ENCODE data around the gene PSMC5. TPM values are rescaled to one million over a fixed set of nuclear protein-coding genes. Genes with fewer than 3 reads are reported as not detected.

Gene PSMC5
- total and polyA plus RNA-seq, 9 of the 15 experiments (the other 6 are each of a cell fraction or from before 2014, with no cell fraction given): 89.2 to 393 (median 161) TPM

DNA sequence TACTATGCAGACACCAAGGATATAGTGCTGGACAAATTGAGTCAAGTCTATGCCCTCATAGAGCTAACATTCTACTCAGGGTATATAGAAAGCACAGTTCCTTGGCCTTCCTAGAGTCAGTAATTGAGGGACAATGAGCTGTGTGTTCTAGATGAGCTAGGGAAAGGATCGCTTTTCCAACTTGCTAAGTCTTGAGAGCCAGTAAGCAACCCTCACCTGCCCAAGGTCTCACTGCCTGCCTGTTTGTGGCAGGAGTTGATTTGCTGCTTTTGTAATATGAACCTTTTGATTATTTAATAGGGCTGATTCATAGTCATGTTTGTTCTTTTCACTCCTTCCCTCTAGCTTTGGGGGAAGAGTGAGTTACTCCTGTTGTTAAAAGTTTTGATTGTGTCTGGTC is 46.7 kb upstream of the PSMC5 start:
- Histone ChIP-seq H2AFZ (ENCODE audit: low read depth, low read length) (no peak overlapping the region), H3K4me3 (no peak overlapping the region), H3K27me3 (ENCODE audit: control insufficient read depth in 2 of 2, insufficient read depth in 2 of 2, low read length in 2 of 2) (no peaks in the 10 kb centered on the region), H3K9me1 (ENCODE audit: control insufficient read depth, insufficient read depth, low read length) (no peaks in the 10 kb centered on the region), H3K4me1 (replicated peaks in 1 of 2; ENCODE audit: control insufficient read depth in 2 of 2, insufficient read depth in 2 of 2, low read length in 2 of 2) (peaks cover 0 to 9% of the 10 kb centered on the region in 2 experiments; a peak in 2 of 5 replicates), H3K36me3 (ENCODE audit: control insufficient read depth, insufficient read depth, low read length) (peaks cover 86% of the 10 kb centered on the region), H3K4me2 (ENCODE audit: insufficient read depth, low read length) (no peak overlapping the region), H3K27ac (ENCODE audit: extremely low read depth, low read depth, low read length) (no peak overlapping the region), H4K20me1 (replicated peaks; ENCODE audit: control insufficient read depth, insufficient read depth, low read length) (peaks cover 23% of the 10 kb centered on the region), H3K9ac (ENCODE audit: insufficient read depth in 1 of 2, low read depth in 2 of 2, low read length in 2 of 2) (peak overlapping the region in 1 of 2 experiments; percentile 62; a peak in 1 of 4 replicates), H3K79me2 (ENCODE audit: control insufficient read depth, insufficient read depth, low read length) (peaks cover 96% of the 10 kb centered on the region), H3K9me3 (replicated peaks; ENCODE audit: control insufficient read depth, insufficient read depth, low read depth, low read length) (no peaks in the 10 kb centered on the region)
- TF ChIP-seq, protein P1, sequence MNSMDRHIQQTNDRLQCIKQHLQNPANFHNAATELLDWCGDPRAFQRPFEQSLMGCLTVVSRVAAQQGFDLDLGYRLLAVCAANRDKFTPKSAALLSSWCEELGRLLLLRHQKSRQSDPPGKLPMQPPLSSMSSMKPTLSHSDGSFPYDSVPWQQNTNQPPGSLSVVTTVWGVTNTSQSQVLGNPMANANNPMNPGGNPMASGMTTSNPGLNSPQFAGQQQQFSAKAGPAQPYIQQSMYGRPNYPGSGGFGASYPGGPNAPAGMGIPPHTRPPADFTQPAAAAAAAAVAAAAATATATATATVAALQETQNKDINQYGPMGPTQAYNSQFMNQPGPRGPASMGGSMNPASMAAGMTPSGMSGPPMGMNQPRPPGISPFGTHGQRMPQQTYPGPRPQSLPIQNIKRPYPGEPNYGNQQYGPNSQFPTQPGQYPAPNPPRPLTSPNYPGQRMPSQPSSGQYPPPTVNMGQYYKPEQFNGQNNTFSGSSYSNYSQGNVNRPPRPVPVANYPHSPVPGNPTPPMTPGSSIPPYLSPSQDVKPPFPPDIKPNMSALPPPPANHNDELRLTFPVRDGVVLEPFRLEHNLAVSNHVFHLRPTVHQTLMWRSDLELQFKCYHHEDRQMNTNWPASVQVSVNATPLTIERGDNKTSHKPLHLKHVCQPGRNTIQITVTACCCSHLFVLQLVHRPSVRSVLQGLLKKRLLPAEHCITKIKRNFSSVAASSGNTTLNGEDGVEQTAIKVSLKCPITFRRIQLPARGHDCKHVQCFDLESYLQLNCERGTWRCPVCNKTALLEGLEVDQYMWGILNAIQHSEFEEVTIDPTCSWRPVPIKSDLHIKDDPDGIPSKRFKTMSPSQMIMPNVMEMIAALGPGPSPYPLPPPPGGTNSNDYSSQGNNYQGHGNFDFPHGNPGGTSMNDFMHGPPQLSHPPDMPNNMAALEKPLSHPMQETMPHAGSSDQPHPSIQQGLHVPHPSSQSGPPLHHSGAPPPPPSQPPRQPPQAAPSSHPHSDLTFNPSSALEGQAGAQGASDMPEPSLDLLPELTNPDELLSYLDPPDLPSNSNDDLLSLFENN (IDR thresholded peaks at IDR 0.05; ENCODE audit: low read depth in 2 of 2, low read length in 2 of 2): no peak
- peak; percentile 16; the same call in 1 of the 2 replicates for TF ChIP-seq POLR2AphosphoS5 (IDR thresholded peaks at IDR 0.05; ENCODE audit: control insufficient read depth, insufficient read depth, low read depth, low read length)
- in situ Hi-C loops (cut with MboI): no loop called here
- CTCF ChIA-PET (ENCODE audit: low intra/inter-chr PET ratio): no interaction called here
- POLR2A ChIA-PET: interaction anchor here (0.6 to 8.0 kb wide), 3 partner anchors 7 to 1756 kb away, joined by 3 to 82 read pairs (median 4); partner anchors contain the start of genes CCDC47 and DDX42
- no TSS peak for BruUV-seq (replicated peaks)
- ATAC-seq (no peak), FAIRE-seq (no peak), DNase-seq (ENCODE audit: extremely low read depth in 1 of 4, low spot score in 3 of 4) (no peak)
- intact Hi-C loops (cut with micrococcal nuclease): no loop called here
- WGBS (ENCODE audit: insufficient coverage, low coverage, missing lambda C conversion rate): 100% methylated on average over 1 of the region's 1 CpG

Measured in K562 (cell line).